OCI-LY3 (cell line): ENCODE results near the gene OPN3.

Experiments
- H2AFZ ChIP-seq: fragments of 200-600, 300-600 bp; shearing (Covaris generic); 2 replicates; pipeline ENCODE4 v1.6.0; 2014; ENCODE audit warnings: antibody characterized with exemption, low read depth, low read length
- H3K27ac ChIP-seq: fragments of 200-600, 300-600 bp; sonication (generic); 2 replicates; pipeline ENCODE4 v1.5.1; 2014; ENCODE audit warnings: mild to moderate bottlenecking, low read length, moderate library complexity, mixed read lengths
- H3K27me3 ChIP-seq: fragments of 200-600, 300-600 bp; sonication (generic); 2 replicates; pipeline ENCODE4 v1.6.1; 2014; ENCODE audit warnings: low read depth, low read length, mixed read lengths
- H3K36me3 ChIP-seq: fragments of 200-600, 300-600 bp; sonication (generic); replicated peaks from 2 replicates; pipeline ENCODE3; 2014; ENCODE audit warnings: low read depth, low read length, mixed read lengths
- H3K4me1 ChIP-seq: fragments of 300-600, 200-600 bp; sonication (generic); 2 replicates; pipeline ENCODE4 v1.6.1; 2014; ENCODE audit warnings: low read length, mixed read lengths
- H3K4me2 ChIP-seq: fragments of 200-600, 300-600 bp; sonication (generic); 2 replicates; pipeline ENCODE4 v1.6.1; 2014; ENCODE audit warnings: low read length, mixed read lengths
- H3K4me3 ChIP-seq: fragments of 300-600, 200-600 bp; sonication (generic); 2 replicates; pipeline ENCODE4 v1.5.1; 2014; ENCODE audit warnings: antibody characterized with exemption, mild to moderate bottlenecking, low read length, moderate library complexity
- H3K79me2 ChIP-seq: fragments of 300-600, 200-600 bp; shearing (Covaris generic); 2 replicates; pipeline ENCODE4 v1.6.1; 2014; ENCODE audit warnings: mild to moderate bottlenecking, low read length, mixed read lengths
- H3K9ac ChIP-seq: fragments of 300-600, 200-600 bp; shearing (Covaris generic); 2 replicates; pipeline ENCODE4 v1.6.0; 2014; ENCODE audit warnings: mild to moderate bottlenecking, low read length, moderate library complexity
- H3K9me3 ChIP-seq: fragments of 200-600, 300-600 bp; shearing (Covaris generic); 2 replicates; pipeline ENCODE4 v1.6.1; 2014; ENCODE audit warnings: low read length, mixed read lengths; ENCODE audit not compliant: insufficient read depth
- H4K20me1 ChIP-seq: fragments of 200-600, 300-600 bp; sonication (generic); 2 replicates; pipeline ENCODE4 v1.6.1; 2016; ENCODE audit warnings: low read length, mixed read lengths; ENCODE audit not compliant: insufficient read depth
- CTCF ChIP-seq: fragments of 200-600, 300-600 bp; sonication (generic); IDR thresholded peaks from 2 replicates; pipeline ENCODE4 v1.5.1; 2014; ENCODE audit warnings: antibody characterized with exemption, low read length, low read depth
- EZH2phosphoT487 ChIP-seq: fragments of 200-600 bp; shearing (Covaris generic); IDR thresholded peaks from 2 replicates; pipeline ENCODE4 v1.6.1; 2018; ENCODE audit warnings: antibody characterized with exemption, mixed run types, low read depth

Gene OPN3

DNA sequence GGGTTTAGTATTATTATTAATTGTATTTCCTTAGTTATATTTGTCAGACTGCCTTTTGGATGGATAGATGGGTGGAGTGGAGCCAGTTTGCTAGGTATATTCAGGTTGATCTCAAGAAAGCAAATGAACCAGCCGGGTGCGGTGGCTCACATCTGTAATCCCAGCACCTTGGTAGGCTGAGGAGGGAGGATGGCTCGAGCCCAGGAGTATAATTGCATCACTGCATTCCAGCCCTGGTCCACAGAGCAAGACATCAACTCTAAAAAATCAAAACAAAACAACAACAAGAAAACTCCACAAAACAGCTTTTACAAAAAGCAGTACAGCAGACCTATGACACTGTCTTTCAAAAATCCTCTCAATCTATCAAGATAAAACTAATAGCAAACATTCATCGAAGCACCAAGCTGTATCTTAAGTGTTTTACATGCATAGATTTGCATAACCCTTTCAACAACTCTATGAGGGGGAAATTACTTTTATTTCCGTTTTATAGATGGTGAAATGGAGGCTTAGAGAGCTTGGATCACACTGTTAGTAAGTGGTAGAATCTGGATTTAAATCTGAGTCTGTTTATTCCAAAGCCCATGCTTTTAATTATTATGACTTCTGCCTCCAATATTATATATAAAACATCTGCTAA lies 82.5 kb downstream of the OPN3 start:
- H4K20me1 ChIP-seq = no peaks in the 10 kb centered on the region
- no peaks in the 10 kb centered on the region for H3K27me3 ChIP-seq
- no peak overlapping the region for H2AFZ ChIP-seq
- H3K36me3 ChIP-seq = no peaks in the 10 kb centered on the region
- H3K27ac ChIP-seq = no peak overlapping the region
- H3K79me2 ChIP-seq = no peaks in the 10 kb centered on the region
- no peak overlapping the region for H3K4me3 ChIP-seq
- H3K9ac ChIP-seq = no peak overlapping the region
- H3K4me1 ChIP-seq = peaks cover 3% of the 10 kb centered on the region
- no peak for TF ChIP-seq CTCF
- TF ChIP-seq EZH2phosphoT487 = no peak
- H3K4me2 ChIP-seq = no peak overlapping the region
- H3K9me3 ChIP-seq = no peaks in the 10 kb centered on the region

- H3K9me3 ChIP-seq = no peaks in the 10 kb centered on the region
- no peak overlapping the region for H3K4me3 ChIP-seq
- no peaks in the 10 kb centered on the region for H3K27me3 ChIP-seq
- no peak overlapping the region for H3K4me2 ChIP-seq
- H4K20me1 ChIP-seq = no peaks in the 10 kb centered on the region
- no peak overlapping the region for H3K27ac ChIP-seq
- H2AFZ ChIP-seq = no peak overlapping the region
- no peak overlapping the region for H3K9ac ChIP-seq
- H3K4me1 ChIP-seq = peaks cover 8% of the 10 kb centered on the region
- no peak for TF ChIP-seq CTCF
- no peak for TF ChIP-seq EZH2phosphoT487
- no peaks in the 10 kb centered on the region for H3K79me2 ChIP-seq
- no peaks in the 10 kb centered on the region for H3K36me3 ChIP-seq
Measured at GRCh38 chr1:241557031-241557430, 83.1 kb downstream of the OPN3 start.

GRCh38 chr1:241555526-241555925 lies 84.6 kb downstream of the OPN3 start:
- Histone ChIP-seq H3K79me2 (no peaks in the 10 kb centered on the region), H3K4me2 (no peak overlapping the region), H3K27ac (no peak overlapping the region), H3K27me3 (no peaks in the 10 kb centered on the region), H3K36me3 (no peaks in the 10 kb centered on the region), H3K4me3 (no peak overlapping the region), H3K9ac (no peak overlapping the region), H4K20me1 (no peaks in the 10 kb centered on the region), H2AFZ (no peak overlapping the region), H3K4me1 (peaks cover 17% of the 10 kb centered on the region), H3K9me3 (no peaks in the 10 kb centered on the region)
- no peak for TF ChIP-seq EZH2phosphoT487
- TF ChIP-seq CTCF = no peak

GRCh38 chr1:241553886-241554592 lies 86.1 kb downstream of the OPN3 start:
- TF ChIP-seq EZH2phosphoT487 (no peak), CTCF (no peak)
- no peak overlapping the region for H3K9ac ChIP-seq
- no peaks in the 10 kb centered on the region for H3K79me2 ChIP-seq
- no peaks in the 10 kb centered on the region for H3K9me3 ChIP-seq
- no peaks in the 10 kb centered on the region for H4K20me1 ChIP-seq
- H3K27ac ChIP-seq = no peak overlapping the region
- no peak overlapping the region for H3K4me3 ChIP-seq
- H3K4me1 ChIP-seq = peaks cover 17% of the 10 kb centered on the region
- no peak overlapping the region for H2AFZ ChIP-seq
- H3K36me3 ChIP-seq = no peaks in the 10 kb centered on the region
- no peak overlapping the region for H3K4me2 ChIP-seq
- H3K27me3 ChIP-seq = no peaks in the 10 kb centered on the region
